IPS-11a (cell line): Measurements from ENCODE around the gene NAA38.
"Not testable (repeated sequence)": the region's sequence is repeated elsewhere in the genome, so short reads cannot be mapped to it uniquely, and the experiment has no call there.

Experiments used
- H3K4me3 ChIP-seq: one replicate; pipeline ENCODE4 v1.5.1; 2013; ENCODE audit warnings: low read depth, low read length, control low read depth

NAA38 gene

GRCh38 chr17:7882068-7882467 is 24.7 kb upstream of the NAA38 start:
- H3K4me3 ChIP-seq = no peak overlapping the region

GRCh38 chr17:7881276-7882054 is 24.1 kb upstream of the NAA38 start:
- no peak overlapping the region for H3K4me3 ChIP-seq

GRCh38 chr17:7880076-7880868 is 22.9 kb upstream of the NAA38 start:
- H3K4me3 ChIP-seq = no peak overlapping the region

- no peak overlapping the region for H3K4me3 ChIP-seq
Observed at GRCh38 chr17:7878234-7878633, 20.9 kb upstream of the NAA38 start.

- no peak overlapping the region for H3K4me3 ChIP-seq
Observed at GRCh38 chr17:7875804-7876370, 18.5 kb upstream of the NAA38 start.

- no peak overlapping the region for H3K4me3 ChIP-seq
Observed at GRCh38 chr17:7873051-7873450, 15.7 kb upstream of the NAA38 start.

GRCh38 chr17:7867881-7868329 is 10.5 kb upstream of the NAA38 start:
- H3K4me3 ChIP-seq = no peak overlapping the region

- no peak overlapping the region for H3K4me3 ChIP-seq
Observed at GRCh38 chr17:7864995-7865650, 7.8 kb upstream of the NAA38 start.

GRCh38 chr17:7864384-7864783 is 7.0 kb upstream of the NAA38 start:
- not testable (repeated sequence) for H3K4me3 ChIP-seq

GRCh38 chr17:7862692-7863437 is 5.5 kb upstream of the NAA38 start:
- no peak overlapping the region for H3K4me3 ChIP-seq

- peak overlapping the region; percentile 90 for H3K4me3 ChIP-seq
Observed at GRCh38 chr17:7859028-7859427, 1.7 kb upstream of the NAA38 start.

- peak overlapping the region; percentile 90 for H3K4me3 ChIP-seq
Observed at GRCh38 chr17:7858522-7858810, 1.1 kb upstream of the NAA38 start.

- H3K4me3 ChIP-seq = peak within 1 kb of the TSS; percentile 90
Observed at GRCh38 chr17:7857713-7858521, 558 bp upstream of the NAA38 start, which contains the start of gene CYB5D1. Gene CYB5D1 (plus strand): TSS chr17:7858003. CDS start chr17:7858135, 132 bp downstream.

GRCh38 chr17:7856011-7856810 is 1.1 kb downstream of the NAA38 start:
- peak overlapping the region; percentile 90 for H3K4me3 ChIP-seq

- H3K4me3 ChIP-seq = no peak overlapping the region
Observed at GRCh38 chr17:7855660-7856010, 1.7 kb downstream of the NAA38 start.

- no peak within 1 kb of the TSS for H3K4me3 ChIP-seq
Observed at GRCh38 chr17:7854851-7855659, 2.3 kb downstream of the NAA38 start, which contains the start of gene TMEM88. Gene TMEM88 (plus strand): TSS chr17:7855066. CDS start chr17:7855075, 9 bp downstream.

GRCh38 chr17:7854078-7854777 is 3.1 kb downstream of the NAA38 start:
- no peak overlapping the region for H3K4me3 ChIP-seq

- no peak overlapping the region for H3K4me3 ChIP-seq
Observed at GRCh38 chr17:7853691-7854038, 3.7 kb downstream of the NAA38 start.
